Measurements from ENCODE around the gene EPX. TPM values are rescaled to one million over a fixed set of nuclear protein-coding genes. Genes with fewer than 3 reads are reported as not detected.

The EPX gene
- polyA plus RNA-seq, 2 of the 4 experiments (the other 2 are of a cell fraction), result not detected

- WGBS (ENCODE audit: missing lambda C conversion rate), result 69% methylated on average over 10 of the region's 10 CpGs
- FAIRE-seq, result no peak
Observed at GRCh38 chr17:58247511-58248363, 55.2 kb downstream of the EPX start.

GRCh38 chr17:58248955-58249269, 56.4 kb downstream of the EPX start:
- H3K4me2 ChIP-seq, result peak overlapping the region; percentile 98
- no peak for TF ChIP-seq SREBF2 (IDR thresholded peaks at IDR 0.05)
- TF ChIP-seq ATOH8 (CRISPR knock-in tag; IDR thresholded peaks at IDR 0.05; ENCODE audit: low read depth), result no peak
- ATAC-seq, result peak in 1 of 2 experiments; percentile 2; a peak in 1 of 6 replicates

More at GRCh38 chr17:58247511-58248363, 55.2 kb downstream of the EPX start:
- Histone ChIP-seq H3K9me3 (0 out of 3 replicates have a peak, but pooled peaks cover 4% of the 10 kb centered on the region), H3K27ac (no peak overlapping the region), H3K4me3 (no peak overlapping the region), H3K4me1 (peaks cover 8% of the 10 kb centered on the region), H3K4me2 (no peak overlapping the region)
- CTCF ChIA-PET, result interaction anchor here (0.5 to 6.8 kb wide), 10 partner anchors 11 to 697 kb away, joined by 3 to 68 read pairs (median 5); partner anchors contain the start of genes LPO and MKS1
- no peak for TF ChIP-seq TP53 (CRISPR knock-in tag; IDR thresholded peaks at IDR 0.05)
- no peak for TF ChIP-seq RAD21 (conservative IDR thresholded peaks at IDR 0.05 in 1 of 2, IDR thresholded peaks at IDR 0.05 in 1 of 2)
- no peak for TF ChIP-seq NFE2L2 (conservative IDR thresholded peaks at IDR 0.05; ENCODE audit: low read length)
- TF ChIP-seq FOXS1 (CRISPR knock-in tag; IDR thresholded peaks at IDR 0.05), result no peak
- no peak for TF ChIP-seq POLR2A (IDR thresholded peaks at IDR 0.05; ENCODE audit: low read length)
- TF ChIP-seq HES2 (IDR thresholded peaks at IDR 0.05), result no peak
- TF ChIP-seq MAX (IDR thresholded peaks at IDR 0.05), result no peak
- no peak for TF ChIP-seq MYC (IDR thresholded peaks at IDR 0.05; ENCODE audit: borderline replicate concordance, low read length)
- no peak for TF ChIP-seq RCOR1 (IDR thresholded peaks at IDR 0.05; ENCODE audit: low read depth, low read length)
- no peak for TF ChIP-seq NPAS2 (CRISPR knock-in tag; IDR thresholded peaks at IDR 0.05; ENCODE audit: borderline replicate concordance)
- TF ChIP-seq EHMT2 (IDR thresholded peaks at IDR 0.05; ENCODE audit: low read depth), result no peak
- TF ChIP-seq RARB (CRISPR knock-in tag; IDR thresholded peaks at IDR 0.05), result no peak
- no peak for TF ChIP-seq NR3C1 (IDR thresholded peaks at IDR 0.05)
- no peak for TF ChIP-seq HOXB13 (CRISPR knock-in tag; IDR thresholded peaks at IDR 0.05; ENCODE audit: low read depth)
- TF ChIP-seq CBX2 (IDR thresholded peaks at IDR 0.05; ENCODE audit: borderline replicate concordance, low read depth), result no peak
- TF ChIP-seq SREBF2 (IDR thresholded peaks at IDR 0.05), result no peak
- no peak for TF ChIP-seq HDAC2 (IDR thresholded peaks at IDR 0.05)
- no peak for TF ChIP-seq KDM5A (IDR thresholded peaks at IDR 0.05)
- no peak for TF ChIP-seq JUNB (IDR thresholded peaks at IDR 0.05)
- TF ChIP-seq JUN (IDR thresholded peaks at IDR 0.05), result no peak
- POLR2A ChIA-PET, result interaction anchor here (1.2 kb wide), 1 partner anchor 104 kb away, joined by 3 read pairs; the partner anchor contains the start of gene SUPT4H1
- DNase-seq (ENCODE audit: low read depth in 1 of 2, low spot score in 1 of 2) (no peak), ATAC-seq (no peak)

More at GRCh38 chr17:58248955-58249269, 56.4 kb downstream of the EPX start:
- peaks cover 8% of the 10 kb centered on the region for H3K4me1 ChIP-seq
- WGBS (ENCODE audit: missing lambda C conversion rate), result 70% methylated on average over 10 of the region's 10 CpGs
- H3K4me3 ChIP-seq, result peak overlapping the region; percentile 43; the same call in 2 of the 3 replicates
- no peak overlapping the region for H3K27ac ChIP-seq
- FAIRE-seq, result no peak
- H3K9me3 ChIP-seq, result 0 out of 3 replicates have a peak, but pooled peaks cover 4% of the 10 kb centered on the region
- ChIA-PET CTCF (interaction anchor here (0.6 to 6.8 kb wide), 37 partner anchors 8 to 337 kb away, joined by 3 to 69 read pairs (median 7); partner anchors contain the start of genes LPO, MKS1, MPO and MTMR4), POLR2A (no interaction called here)
- DNase-seq (ENCODE audit: low read depth in 1 of 2, low spot score in 1 of 2), result no peak
